IMR-90 (cell line): ENCODE measurements around the gene GTPBP4.

Source experiments
- BHLHE40 ChIP-seq: fragments of 150-350 bp; IDR thresholded peaks from 2 replicates; pipeline ENCODE4 v1.6.1; 2016; ENCODE audit warnings: mild to moderate bottlenecking, low read depth, low read length
- CEBPB ChIP-seq: IDR thresholded peaks from 2 replicates; pipeline ENCODE4 v1.6.1; 2012; ENCODE audit warnings: low read depth, low read length, improper control_type of control experiment
- CHD1 ChIP-seq: IDR thresholded peaks from 2 replicates; pipeline ENCODE4 v1.6.1; 2012; ENCODE audit warnings: low read depth, low read length, improper control_type of control experiment
- CTCF ChIP-seq: conservative IDR thresholded peaks from 2 replicates; pipeline ENCODE4 v1.5.1; 2012; ENCODE audit warnings: mild to moderate bottlenecking, low read depth, low read length, improper control_type of control experiment
- ELK1 ChIP-seq: fragments of 150-350 bp; IDR thresholded peaks from 2 replicates; pipeline ENCODE4 v1.6.1; 2016; ENCODE audit warnings: low read depth, mild to moderate bottlenecking, low read length, moderate library complexity, borderline replicate concordance
- MAFK ChIP-seq: IDR thresholded peaks from 2 replicates; pipeline ENCODE4 v1.6.1; 2012; ENCODE audit warnings: low read depth, low read length, improper control_type of control experiment
- MAZ ChIP-seq: IDR thresholded peaks from 2 replicates; pipeline ENCODE4 v1.6.1; 2012; ENCODE audit warnings: low read depth, mild to moderate bottlenecking, low read length, improper control_type of control experiment, moderate library complexity, borderline replicate concordance
- MXI1 ChIP-seq: IDR thresholded peaks from 2 replicates; pipeline ENCODE4 v1.6.1; 2012; ENCODE audit warnings: low read depth, mild to moderate bottlenecking, low read length, moderate library complexity, borderline replicate concordance
- POLR2A ChIP-seq: IDR thresholded peaks from 2 replicates; pipeline ENCODE4 v1.6.1; 2012; ENCODE audit warnings: mild to moderate bottlenecking, low read depth, low read length
- RAD21 ChIP-seq: IDR thresholded peaks from 2 replicates; pipeline ENCODE4 v1.6.1; 2012; ENCODE audit warnings: low read length, improper control_type of control experiment
- RFX5 ChIP-seq: IDR thresholded peaks from 2 replicates; pipeline ENCODE4 v1.8.0; 2012; ENCODE audit warnings: low read depth, mild to moderate bottlenecking, low read length, moderate library complexity
- SMC3 ChIP-seq: fragments of 150-350 bp; IDR thresholded peaks from 2 replicates; pipeline ENCODE4 v1.6.1; 2016; ENCODE audit warnings: low read depth, mild to moderate bottlenecking, antibody characterized with exemption, low read length, moderate library complexity
- USF2 ChIP-seq: fragments of 150-350 bp; IDR thresholded peaks from 2 replicates; pipeline ENCODE4 v1.6.1; 2017; ENCODE audit warnings: mild to moderate bottlenecking, antibody characterized with exemption, low read length, low read depth

GRCh38 chr10:966466-967235, 21.6 kb upstream of the GTPBP4 start:
- TF ChIP-seq CTCF (no peak), MAZ (no peak), RAD21 (no peak), RFX5 (no peak), POLR2A (no peak), MXI1 (no peak), BHLHE40 (no peak), CHD1 (no peak), CEBPB (no peak), MAFK (no peak), USF2 (no peak), ELK1 (no peak), SMC3 (no peak)
